ENCODE data around the gene CDH22.

- TF ChIP-seq, protein P1, sequence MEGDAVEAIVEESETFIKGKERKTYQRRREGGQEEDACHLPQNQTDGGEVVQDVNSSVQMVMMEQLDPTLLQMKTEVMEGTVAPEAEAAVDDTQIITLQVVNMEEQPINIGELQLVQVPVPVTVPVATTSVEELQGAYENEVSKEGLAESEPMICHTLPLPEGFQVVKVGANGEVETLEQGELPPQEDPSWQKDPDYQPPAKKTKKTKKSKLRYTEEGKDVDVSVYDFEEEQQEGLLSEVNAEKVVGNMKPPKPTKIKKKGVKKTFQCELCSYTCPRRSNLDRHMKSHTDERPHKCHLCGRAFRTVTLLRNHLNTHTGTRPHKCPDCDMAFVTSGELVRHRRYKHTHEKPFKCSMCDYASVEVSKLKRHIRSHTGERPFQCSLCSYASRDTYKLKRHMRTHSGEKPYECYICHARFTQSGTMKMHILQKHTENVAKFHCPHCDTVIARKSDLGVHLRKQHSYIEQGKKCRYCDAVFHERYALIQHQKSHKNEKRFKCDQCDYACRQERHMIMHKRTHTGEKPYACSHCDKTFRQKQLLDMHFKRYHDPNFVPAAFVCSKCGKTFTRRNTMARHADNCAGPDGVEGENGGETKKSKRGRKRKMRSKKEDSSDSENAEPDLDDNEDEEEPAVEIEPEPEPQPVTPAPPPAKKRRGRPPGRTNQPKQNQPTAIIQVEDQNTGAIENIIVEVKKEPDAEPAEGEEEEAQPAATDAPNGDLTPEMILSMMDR (conservative IDR thresholded peaks at IDR 0.05; ENCODE audit: low read depth, low read length), result no peak
- TF ChIP-seq EZH2 (IDR thresholded peaks at IDR 0.05; ENCODE audit: borderline replicate concordance, low read depth, low read length, poor library complexity, severe bottlenecking), result no peak
Observed at GRCh38 chr20:46160661-46161060, 147.6 kb downstream of the CDH22 start.

Data from A673 (cell line).